HEK293 (cell line): ENCODE data around the gene UTP3.
"Not testable (repeated sequence)": the region's sequence is repeated elsewhere in the genome, so short reads cannot be mapped to it uniquely, and the experiment has no call there.

ENCODE experiments used
- CTCF ChIP-seq: fragments of 450-650 bp; formaldehyde crosslinking; IDR thresholded peaks from 2 replicates; pipeline ENCODE4 v1.5.1; 2016; ENCODE audit warnings: missing biosample characterization, missing genetic modification characterization
- PATZ1 ChIP-seq: fragments of 450-650 bp; formaldehyde crosslinking; IDR thresholded peaks from 2 replicates; pipeline ENCODE4 v1.5.1; 2016; ENCODE audit warnings: missing biosample characterization, missing genetic modification characterization
- PRDM6 ChIP-seq: fragments of 450-650 bp; formaldehyde crosslinking; IDR thresholded peaks from 2 replicates; pipeline ENCODE4 v1.5.1; 2017; ENCODE audit warnings: missing biosample characterization, missing genetic modification characterization
- YY1 ChIP-seq: fragments of 450-650 bp; formaldehyde crosslinking; IDR thresholded peaks from 2 replicates; pipeline ENCODE4 v1.5.1; 2018; ENCODE audit warnings: missing biosample characterization, missing genetic modification characterization
- ZNF639 ChIP-seq: fragments of 450-650 bp; formaldehyde crosslinking; IDR thresholded peaks from 2 replicates; pipeline ENCODE4 v1.5.1; 2016; ENCODE audit warnings: missing biosample characterization, missing genetic modification characterization
- ZNF792 ChIP-seq: fragments of 450-650 bp; formaldehyde crosslinking; IDR thresholded peaks from 2 replicates; pipeline ENCODE4 v1.5.1; 2016; ENCODE audit warnings: missing biosample characterization, missing genetic modification characterization
- TF ChIP-seq, protein P1 (sequence below): fragments of 450-650 bp; formaldehyde crosslinking; IDR thresholded peaks from 2 replicates; pipeline ENCODE4 v1.5.1; 2016; ENCODE audit warnings: missing biosample characterization, missing genetic modification characterization

DNA sequence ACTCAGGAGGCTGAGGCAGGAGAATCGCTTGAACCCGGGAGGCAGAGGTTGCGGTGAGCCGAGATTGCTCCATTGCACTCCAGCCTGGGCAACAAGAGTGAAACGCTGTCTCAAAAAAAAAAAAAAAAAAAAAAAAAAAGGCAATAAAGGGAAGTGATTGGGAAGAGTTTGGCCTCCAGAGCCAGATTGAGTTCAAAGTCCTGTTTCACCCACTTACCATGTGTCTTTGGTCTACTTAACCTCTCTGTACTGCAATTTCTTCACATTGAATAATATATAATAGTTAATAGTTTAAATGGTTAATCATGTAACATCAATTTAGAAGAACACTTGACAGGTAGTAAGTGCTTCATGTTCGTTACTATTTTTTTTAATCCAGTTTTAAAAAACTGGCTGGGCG lies 6.3 kb downstream of the UTP3 start:
- not testable (repeated sequence) for TF ChIP-seq CTCF, ZNF639, PRDM6, PATZ1, YY1, ZNF792 (tag by site-specific recombination)
- TF ChIP-seq, protein P1, sequence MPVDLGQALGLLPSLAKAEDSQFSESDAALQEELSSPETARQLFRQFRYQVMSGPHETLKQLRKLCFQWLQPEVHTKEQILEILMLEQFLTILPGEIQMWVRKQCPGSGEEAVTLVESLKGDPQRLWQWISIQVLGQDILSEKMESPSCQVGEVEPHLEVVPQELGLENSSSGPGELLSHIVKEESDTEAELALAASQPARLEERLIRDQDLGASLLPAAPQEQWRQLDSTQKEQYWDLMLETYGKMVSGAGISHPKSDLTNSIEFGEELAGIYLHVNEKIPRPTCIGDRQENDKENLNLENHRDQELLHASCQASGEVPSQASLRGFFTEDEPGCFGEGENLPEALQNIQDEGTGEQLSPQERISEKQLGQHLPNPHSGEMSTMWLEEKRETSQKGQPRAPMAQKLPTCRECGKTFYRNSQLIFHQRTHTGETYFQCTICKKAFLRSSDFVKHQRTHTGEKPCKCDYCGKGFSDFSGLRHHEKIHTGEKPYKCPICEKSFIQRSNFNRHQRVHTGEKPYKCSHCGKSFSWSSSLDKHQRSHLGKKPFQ (tag by site-specific recombination) = not testable (repeated sequence)
